SK-N-DZ (cell line): Measurements from ENCODE around the gene DDX49.
"Not testable (repeated sequence)": the region's sequence is repeated elsewhere in the genome, so short reads cannot be mapped to it uniquely, and the experiment has no call there.

Experiments
- DNase-seq: peaks from one replicate; pipeline ENCODE4 v3.0.0-alpha.2; 2015; ENCODE audit warnings: low spot score

Gene DDX49

DNA sequence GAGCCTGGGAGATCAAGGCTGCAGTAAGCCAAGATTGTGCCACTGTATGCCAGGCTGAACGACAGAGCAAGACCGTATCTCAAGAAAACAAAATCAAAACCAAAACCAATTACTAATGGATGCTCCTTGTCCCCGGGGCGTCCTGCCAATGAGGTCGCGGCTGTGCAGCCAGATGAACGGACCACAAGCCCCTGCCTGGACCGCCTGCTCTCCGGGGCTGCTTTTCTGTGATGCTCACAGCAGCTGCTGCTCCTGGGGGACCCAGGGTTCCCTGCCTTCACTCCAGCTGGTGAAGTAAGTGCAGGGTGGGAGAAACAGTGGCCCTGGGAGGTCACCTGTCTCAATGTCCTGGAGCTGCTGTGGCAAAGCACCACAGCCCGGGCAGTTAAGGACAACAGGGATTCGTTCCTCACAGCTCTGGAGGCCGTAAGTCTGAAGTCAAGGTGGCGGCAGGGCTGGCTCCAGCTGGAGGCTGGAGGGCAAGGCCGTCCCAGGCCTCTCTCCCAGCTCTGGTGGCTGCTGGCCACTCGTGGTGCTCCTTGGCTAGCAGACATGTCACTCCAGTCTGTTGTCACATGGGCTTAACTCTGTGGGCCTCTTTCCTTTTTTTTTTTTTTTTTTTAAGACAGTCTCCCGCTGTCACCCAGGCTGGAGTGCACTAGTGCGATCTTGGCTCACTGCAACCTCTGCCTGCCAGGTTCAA lies 10.4 kb upstream of the DDX49 start:
- no peak for DNase-seq

DNA sequence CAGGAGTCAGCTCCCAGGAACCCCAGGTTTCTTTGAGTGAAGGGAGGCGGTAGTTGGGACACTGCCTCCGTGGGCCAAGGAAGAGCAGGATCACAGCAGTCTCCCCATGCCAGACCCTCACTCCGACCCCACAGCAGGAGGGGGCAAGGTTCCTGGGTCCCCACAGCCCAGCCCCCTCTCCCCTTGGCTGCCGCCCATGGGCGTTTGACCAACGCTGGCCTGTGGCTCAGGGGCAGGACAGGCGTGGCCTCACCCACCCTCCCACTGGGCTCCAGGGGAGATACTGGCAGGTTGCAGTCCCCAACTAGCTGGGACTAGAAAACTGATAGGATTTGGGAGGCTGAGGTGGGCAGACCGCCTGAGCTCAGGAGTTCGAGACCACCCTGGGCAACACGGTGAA lies 9.5 kb upstream of the DDX49 start:
- DNase-seq = no peak

DNA sequence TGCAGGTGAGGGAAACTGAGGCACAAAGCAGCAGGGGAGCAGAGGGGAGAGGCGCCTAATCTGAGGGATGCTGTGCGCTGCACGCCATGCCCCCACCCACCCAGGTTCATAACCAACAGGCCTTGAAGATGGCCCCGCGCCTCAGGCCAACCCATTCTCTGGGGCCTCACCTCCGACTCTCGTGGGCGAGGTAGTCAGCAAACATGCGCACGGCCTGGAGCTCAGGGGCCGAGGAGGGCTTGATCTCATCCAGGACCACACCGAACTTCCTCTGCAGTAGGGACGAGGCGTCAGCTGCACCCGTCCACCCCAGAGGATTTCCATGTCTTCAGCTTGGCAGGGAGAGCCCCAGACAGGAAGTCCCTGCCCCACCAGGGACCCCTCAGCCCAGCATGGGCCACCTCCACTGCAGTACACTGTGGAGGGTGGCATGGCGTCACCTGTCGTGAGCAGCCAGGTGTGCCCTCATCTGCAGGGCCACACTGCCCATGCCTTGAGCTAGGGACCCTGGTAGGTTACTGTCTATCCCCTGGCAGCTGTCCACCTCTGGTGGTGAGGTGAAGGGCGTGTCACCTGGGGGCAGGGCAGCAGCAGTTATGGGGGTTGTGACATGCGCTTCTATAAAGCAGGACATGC lies 8.6 kb upstream of the DDX49 start:
- DNase-seq = no peak

DNA sequence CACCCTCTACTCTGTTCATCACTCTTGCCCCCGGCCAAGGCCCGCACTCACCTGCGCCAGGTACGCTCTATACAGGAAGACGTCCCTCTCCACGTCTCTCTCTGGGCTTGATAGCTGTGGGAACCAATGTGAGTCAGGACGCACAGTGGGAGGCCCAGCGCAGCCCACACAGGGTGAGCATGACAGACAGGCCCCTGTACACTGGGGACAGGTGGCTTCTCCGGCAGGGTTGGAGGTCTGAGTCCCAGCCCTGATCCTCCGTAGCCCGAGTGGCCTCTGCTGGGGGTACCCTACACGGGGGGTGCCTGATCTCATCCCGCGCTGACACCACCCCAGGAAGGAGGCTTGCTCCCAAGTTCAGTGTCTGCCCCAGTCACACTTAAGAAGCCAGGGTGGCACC lies 6.6 kb upstream of the DDX49 start:
- DNase-seq = no peak

DNA sequence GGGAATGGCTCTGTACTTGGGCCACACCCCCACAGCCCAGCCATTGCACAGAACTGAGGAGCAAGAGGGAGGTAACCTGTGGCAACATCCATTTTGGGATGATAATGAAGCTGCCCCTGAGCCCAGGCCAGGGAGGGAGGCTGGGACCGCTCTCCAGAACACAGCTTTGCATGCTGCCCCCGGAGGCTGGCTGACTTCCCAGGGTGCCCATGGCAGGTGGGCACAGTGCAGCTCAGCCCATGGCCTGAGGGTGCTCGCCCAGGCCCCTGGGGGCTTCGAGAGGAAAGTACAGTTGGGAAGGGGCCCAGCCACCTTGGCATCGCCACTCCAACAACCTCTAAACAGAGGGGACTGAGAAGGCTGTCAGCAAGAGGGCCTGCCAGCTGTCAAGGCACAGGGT lies 6.0 kb upstream of the DDX49 start:
- no peak for DNase-seq

DNA sequence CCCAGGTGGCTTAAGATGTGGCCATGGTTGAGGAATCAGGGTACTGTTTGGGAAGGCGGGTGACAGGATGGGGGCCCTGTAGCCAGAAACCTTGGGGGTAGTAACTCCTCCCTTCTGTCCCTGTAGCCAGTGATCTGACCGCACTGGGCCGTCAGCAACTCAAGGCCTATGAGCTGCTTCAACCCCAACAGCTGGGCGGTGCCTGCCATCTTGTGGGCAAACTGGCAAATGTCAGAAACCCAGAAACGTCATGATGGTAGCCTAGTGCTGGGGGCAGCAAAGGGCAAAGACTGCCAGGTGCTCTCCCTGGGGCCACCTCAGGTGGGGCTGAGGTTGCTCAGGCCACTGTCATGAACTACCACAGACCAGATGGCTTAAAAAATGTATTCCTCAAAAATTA lies 3.9 kb upstream of the DDX49 start:
- DNase-seq = peak; percentile 34

DNA sequence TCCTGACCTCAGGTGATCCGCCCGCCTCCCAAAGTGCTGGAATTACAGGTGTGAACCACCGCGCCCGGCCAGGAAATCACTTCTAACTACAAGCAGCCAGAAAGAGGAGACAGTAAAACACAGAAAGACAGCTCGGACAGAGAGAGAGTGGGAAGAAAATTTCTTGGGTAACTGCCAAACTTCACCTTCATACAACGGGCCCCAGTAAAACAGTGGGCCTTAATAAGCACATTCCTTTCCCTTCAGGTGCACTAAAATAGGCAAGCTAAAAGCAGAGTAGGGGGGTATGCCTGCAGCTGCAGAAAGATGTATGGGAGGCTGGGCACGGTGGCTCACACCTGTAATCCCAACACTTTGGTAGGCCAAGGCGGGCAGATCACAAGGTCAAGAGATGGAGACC lies 1.9 kb upstream of the DDX49 start:
- not testable (repeated sequence) for DNase-seq

DNA sequence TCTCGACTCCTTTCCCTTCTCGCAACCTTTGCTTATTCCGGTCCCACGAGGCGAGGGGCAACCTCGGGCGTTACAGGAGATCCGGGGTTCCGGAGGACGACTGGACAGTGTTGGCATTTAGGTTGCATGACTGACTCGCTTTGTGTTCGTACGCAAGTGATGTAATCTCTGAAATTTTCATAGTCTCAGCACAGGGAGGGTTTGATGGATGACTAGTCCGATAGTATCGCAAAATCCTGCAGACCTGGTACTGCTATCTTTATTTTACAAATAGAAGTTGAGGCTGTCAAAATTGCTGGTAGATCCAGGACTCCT lies 342 bp downstream of the DDX49 start:
- DNase-seq = no peak

DNA sequence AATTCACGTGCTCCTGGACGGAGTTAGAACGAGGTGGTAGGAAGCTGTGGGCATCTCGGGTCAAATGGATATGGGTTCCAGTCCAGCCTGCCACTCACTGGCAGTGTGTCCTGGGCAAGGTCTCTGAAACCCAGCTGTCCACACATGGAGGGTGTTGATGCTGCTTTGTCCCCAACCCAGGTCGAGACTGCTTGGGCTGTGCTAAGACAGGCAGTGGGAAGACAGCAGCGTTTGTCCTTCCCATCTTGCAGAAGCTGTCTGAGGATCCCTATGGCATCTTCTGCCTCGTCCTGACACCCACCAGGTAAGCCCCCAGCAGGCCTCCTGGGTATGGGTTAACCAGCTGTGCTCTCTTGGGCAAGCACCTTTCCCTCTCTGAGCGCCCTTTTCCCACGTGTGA lies 885 bp downstream of the DDX49 start:
- DNase-seq = no peak

DNA sequence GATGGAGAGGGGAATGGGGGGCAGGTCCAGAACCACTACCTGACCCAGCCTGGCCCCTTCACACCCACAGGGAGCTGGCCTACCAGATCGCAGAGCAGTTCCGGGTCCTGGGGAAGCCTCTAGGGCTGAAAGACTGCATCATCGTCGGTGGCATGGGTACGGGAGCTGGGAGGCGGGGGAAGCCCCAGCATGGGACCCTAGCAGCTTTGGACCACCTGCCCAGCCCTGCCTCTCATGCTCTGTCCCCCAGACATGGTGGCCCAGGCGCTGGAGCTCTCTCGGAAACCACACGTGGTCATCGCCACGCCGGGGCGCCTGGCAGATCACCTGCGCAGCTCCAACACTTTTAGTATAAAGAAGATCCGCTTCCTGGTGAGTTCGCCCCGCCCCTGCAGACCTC lies 2.1 kb downstream of the DDX49 start:
- DNase-seq = no peak

DNA sequence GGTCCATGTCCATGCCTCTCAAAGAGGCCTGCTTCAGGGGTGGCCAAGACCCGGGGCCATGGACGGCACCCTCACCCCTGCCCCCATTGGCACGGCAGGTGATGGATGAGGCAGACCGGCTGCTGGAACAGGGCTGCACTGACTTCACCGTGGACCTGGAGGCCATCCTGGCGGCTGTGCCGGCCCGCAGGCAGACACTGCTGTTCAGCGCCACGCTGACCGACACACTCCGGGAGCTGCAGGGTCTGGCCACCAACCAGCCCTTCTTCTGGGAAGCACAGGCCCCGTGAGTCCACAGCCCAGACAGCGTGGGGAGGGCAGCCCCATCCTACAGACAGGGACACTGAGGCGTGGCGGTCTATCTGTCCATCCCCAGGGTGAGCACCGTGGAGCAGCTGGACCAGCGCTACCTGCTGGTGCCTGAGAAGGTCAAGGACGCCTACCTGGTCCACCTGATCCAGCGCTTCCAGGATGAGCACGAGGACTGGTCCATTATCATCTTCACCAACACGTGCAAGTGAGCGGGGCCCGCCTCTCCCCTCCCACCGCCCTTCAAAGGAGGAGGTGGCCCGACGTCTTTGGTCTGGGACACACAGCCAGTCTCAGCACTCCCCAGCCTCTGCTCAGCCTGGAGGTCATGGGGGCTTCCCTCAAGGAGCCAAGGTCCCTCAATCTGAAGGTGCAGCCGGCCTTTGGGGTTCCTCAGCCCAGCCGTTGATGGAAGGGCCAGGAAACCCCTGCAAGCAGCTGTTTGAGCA lies 2.9 kb downstream of the DDX49 start:
- DNase-seq = no peak

DNA sequence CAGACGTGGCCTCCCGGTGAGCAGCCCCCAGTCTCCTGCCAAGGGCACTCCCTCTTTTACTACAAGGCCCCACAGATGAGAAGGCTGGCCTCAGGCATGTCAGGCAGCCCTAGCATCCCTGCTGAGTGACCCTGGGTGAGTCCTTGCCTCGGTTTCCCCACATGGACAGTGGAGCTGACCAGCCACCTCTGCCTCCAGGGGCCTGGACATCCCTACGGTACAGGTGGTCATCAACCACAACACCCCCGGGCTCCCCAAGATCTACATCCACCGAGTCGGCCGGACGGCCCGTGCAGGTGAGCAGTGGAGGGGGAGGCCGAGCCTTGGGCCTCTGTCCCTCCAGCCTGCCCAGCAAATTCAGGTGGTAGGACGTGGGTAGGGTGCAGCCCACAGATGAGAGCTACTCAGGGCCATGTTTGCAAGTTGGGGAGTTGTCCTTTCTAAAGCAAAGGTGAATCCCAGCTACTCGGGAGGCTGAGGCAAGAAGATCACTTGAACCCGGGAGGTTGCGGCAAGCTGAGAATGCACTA lies 5.2 kb downstream of the DDX49 start:
- DNase-seq = no peak

DNA sequence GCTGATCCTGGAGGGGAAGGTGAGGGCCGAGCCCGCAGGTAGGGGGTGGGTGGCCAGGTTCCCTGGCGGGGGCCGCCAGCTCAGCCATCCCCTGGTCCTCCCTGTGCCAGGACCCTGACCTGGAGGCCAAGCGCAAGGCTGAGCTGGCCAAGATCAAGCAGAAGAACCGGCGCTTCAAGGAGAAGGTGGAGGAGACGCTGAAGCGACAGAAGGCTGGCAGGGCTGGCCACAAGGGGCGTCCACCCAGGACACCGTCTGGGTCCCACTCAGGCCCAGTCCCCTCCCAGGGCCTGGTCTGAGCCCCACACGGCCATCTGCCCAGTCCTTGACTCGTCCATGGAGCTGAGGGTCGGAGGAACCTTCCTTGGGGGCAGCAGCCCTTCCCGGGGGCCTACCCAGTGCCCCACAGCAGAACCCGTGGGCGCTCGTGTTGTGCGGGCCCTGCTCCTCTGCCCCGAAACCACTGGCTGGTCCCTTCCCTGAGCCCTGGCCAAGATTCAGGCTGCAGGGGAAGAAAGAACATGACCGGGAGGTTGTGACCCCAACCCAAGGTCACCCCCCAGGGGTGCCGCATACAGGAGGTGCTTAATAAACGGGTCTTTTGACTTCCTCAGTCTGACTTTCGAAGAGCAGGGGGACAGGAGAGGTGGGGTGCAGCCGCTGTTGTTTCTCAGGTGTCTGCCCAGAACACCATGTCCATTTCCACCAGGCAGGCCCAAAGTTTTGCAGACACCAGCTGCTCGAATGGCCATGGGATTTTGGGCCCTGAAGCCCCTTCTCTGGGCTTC lies 8.7 kb downstream of the DDX49 start:
- DNase-seq = no peak

DNA sequence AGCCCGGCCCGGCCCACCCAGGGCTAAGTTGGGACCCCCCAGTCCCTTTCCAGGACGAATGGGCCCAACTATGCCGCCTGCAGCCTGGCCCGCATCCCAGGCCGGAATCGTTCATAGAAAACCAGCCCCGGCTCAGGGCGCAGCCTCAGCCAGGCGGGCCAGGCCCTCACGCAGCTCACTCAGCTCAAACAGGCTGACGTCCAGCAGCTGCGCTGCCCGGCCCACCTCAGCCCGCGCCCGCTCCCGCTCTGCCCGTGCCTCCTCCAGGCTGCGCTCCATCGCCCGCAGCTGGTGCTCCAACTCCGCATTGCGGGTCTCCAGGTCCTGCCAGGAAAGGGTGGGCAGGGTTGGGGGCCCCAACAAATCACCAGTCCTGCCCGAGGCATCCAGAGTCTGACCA lies 9.8 kb downstream of the DDX49 start:
- no peak for DNase-seq

DNA sequence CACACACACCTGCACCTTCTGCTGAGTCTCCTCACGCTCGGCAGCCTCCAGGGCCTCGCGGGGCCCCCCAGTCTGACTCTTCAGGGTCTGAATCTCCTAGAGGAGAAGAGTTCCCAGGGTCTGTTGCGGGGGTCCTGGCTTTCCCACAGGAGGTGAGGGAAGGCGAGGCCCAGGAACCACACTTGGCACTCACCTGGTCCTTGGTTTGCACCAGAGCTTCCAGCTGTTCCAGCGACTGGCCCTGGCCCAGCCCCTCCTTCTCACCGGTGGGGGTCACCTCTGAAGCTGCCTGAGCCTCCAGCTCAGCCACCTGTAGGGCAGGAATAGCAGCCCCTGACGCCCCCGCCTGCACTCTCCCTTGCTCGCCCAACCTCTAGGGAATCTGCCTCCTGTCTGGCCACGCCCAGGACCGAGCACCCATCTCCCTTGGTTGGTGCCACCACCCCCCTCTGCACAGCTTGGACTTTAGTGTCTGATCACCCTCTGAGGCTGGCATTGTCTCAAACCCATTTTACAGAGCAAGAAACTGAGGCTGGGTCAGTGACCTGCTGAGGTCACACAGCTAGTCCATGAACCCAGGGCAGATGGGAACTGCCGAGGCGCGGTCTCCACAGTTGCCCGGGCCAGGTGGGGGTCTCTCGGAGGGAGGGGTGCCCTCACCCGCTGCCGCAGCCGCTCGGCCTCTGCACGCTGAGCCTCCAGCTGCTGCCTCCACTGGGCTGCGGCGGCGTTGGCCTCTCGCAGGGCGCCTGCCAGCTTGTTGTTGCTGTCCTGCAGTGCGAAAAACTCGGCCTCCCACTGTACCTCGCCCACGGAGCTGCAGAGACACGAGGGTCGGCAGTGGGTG lies 12.0 kb downstream of the DDX49 start:
- DNase-seq = no peak

DNA sequence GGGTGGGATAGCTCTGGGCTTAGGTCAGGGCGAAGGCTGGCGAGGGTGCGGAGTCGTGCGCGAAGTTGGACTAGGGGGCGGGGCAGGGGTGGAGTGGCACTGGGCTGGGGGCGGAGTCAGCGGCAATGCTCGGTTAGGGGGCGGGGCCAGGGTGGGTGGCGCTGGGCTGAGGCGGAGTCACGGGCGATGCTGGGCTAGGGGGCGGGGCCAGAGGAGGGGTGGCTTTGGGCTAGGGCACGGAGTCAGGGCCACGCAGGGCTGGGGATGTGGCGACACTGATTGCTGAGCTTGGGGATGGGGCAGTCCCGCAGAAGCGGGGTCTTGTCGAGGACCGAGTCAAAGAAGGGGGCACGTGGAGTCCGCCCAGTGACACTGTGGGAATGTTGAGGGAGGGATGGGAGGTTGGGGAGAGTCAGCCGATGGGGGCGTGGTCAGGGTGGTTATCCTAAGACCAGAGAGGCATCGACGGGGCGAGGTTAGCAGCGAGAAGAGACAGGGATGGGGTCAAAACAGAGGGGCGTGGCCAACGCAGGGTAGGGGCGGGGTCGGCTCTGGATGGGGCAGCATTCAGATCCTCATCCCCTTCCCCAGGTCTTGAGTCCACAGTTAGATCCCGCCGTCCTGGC lies 12.8 kb downstream of the DDX49 start:
- no peak for DNase-seq

DNA sequence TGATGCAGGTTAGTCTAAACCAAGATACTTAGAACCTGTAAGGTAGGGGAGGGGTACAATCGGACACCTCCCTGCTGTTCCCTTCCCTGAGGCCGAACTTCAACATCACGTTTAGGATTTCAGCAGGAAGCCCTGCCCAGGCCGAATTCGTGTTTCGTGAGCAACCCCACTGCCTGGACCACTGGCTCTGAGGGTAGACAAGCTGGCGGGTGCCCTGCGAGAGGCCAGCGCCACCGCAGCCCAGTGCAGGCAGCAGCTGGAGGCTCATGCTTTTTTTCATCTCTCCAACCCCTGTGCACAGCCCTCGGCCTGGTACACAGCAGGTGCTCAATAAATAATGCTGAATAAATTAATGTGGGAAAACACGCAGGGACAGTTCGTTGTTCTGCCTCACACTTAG lies 13.8 kb downstream of the DDX49 start:
- DNase-seq = no peak

DNA sequence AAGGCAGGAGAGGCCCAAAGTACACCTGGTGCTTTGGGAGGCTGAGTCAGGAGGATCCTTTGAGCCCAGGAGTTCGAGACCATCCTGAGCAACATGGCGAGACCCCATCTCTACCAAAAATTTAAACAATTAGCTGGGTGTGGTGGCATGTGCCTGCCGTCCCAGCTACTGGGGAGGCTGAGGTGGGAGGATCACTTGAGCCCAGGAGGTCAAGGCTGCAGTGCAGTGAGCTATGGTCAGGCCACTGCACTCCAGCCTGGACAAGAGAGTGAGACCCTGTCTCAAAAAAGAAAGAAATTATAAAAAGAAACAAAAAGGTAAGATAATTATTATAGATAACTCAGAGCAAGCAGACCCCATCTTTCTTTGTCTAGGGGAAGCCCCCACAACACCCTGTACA lies 19.6 kb downstream of the DDX49 start:
- DNase-seq = no peak

DNA sequence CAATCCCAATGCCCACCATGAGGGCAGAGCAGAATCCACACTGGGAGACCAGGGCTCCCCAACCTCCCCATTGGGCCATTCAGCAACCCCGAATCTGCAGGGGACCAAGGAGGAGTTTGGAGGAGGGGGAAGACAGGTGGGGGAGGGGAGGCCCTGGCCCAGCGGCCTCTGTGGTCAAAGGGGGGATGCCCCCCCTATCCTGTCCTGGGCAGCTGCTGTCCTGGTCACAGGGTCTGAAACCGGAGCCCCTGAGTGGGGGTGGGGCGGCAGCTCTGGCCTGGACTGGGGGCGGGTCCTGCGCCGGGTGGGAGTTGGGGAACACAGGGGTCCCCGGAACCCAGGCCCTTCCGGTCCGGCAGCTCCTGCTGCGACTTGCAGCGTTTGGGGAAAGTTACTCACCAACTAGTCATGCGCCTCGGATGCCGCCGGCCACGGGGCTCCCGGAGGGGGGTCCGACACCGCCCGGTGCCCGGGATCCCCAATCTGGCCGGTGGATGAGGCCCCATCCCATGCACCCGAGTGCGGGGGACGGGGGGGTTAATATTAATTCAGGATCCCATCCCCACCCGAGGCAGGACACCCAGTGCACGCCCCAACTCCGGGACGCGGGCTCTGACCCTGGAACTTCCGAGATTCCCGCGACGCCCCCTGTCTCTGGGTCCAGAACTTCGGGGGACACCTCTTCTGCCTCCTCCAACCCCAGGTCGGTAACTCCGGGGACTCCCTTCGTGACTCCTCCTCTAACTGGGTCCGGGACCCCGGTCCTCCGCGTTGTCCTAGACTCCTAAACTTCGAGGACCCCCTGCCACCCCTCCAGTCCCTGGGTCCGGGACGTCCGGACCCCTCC lies 20.6 kb downstream of the DDX49 start:
- no peak for DNase-seq
